ENCODE results near the gene CD14.

DNA sequence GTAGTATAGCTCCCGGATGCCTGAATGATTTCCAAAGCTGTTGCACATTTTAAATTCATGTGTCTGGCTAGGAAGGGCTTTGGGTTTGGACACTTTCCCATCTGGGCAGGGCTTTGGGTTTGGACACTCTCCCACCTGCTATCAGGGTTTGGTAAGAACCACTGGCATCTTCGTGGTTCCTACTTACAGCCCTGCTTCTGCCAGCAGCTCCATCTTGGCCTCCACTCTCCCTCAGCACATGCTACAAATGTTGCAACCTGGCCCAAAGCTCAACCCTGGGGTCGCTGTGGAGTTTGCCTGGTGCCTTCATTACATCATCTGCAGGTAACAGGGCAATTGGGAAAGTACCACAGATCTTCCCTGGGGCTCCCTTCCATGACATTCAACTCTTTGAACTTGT, 9.7 kb upstream of the CD14 start:
- TF ChIP-seq, protein P1, sequence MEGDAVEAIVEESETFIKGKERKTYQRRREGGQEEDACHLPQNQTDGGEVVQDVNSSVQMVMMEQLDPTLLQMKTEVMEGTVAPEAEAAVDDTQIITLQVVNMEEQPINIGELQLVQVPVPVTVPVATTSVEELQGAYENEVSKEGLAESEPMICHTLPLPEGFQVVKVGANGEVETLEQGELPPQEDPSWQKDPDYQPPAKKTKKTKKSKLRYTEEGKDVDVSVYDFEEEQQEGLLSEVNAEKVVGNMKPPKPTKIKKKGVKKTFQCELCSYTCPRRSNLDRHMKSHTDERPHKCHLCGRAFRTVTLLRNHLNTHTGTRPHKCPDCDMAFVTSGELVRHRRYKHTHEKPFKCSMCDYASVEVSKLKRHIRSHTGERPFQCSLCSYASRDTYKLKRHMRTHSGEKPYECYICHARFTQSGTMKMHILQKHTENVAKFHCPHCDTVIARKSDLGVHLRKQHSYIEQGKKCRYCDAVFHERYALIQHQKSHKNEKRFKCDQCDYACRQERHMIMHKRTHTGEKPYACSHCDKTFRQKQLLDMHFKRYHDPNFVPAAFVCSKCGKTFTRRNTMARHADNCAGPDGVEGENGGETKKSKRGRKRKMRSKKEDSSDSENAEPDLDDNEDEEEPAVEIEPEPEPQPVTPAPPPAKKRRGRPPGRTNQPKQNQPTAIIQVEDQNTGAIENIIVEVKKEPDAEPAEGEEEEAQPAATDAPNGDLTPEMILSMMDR (IDR thresholded peaks at IDR 0.05; ENCODE audit: insufficient read depth, low read length, poor library complexity, severe bottlenecking), result no peak
- TF ChIP-seq EZH2phosphoT487 (conservative IDR thresholded peaks at IDR 0.05; ENCODE audit: low read length), result no peak
